HG03135 (cell line): ENCODE measurements around the gene EME1.

ENCODE experiments used
- ATAC-seq: cut with Tn5 transposase; IDR thresholded peaks from one replicate; pipeline ENCODE4 v1.9.1; 2021; ENCODE audit warnings: mild to moderate bottlenecking, moderate library complexity; ENCODE audit not compliant: unreplicated experiment

The EME1 gene

DNA sequence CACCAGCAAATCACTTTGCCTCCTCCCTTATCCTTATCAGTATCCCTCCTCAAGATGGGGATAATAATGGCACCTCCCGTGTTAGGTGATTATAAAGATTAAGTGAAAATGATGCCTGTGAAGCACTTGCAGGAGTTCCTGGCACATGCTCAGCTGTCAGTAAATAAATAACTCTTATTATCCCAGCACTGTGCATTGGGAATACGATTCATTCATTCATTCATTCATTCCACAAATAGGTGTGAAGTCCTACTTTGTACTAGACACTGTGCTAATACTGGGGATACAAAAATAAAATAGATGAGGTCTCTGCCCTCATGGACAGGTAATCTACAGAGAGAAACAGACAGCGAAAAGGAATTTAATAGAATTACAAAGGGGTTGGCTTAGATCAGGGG is 25.1 kb upstream of the EME1 start:
- ATAC-seq: no peak

DNA sequence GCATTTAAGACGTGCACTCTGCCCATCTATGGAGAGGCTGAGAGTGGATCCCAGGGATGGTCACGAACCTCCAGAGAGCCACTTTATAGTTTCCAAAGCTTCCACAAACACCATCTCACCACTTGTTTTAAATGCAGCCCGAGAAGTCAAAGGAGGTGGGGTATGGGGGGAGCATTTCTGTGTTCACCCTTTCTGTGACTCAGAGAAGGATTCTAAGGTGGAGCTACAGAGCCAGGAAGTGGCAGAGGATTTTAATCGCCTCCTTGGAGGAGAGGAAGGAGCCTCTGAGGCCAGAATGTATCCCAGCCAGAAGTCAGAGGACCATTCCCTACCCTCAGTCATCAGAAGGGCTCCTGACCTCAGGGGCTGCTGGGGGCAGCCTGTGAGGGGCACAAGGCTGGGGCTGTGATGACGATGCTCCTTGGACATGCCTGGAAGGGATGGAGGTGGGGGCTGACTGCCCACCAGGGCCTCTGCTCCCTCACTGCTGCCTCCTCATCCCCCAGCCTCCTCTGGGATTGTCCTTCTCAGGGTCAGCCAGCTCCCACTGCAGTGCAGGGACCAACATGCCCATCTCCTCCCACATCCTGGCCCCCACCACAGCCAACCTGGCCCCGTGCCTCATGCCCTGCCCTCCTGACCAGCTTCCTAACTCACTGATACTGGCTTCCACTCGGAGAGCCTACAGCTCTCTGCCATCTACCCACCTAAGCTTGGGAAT is 24.3 kb upstream of the EME1 start:
- no peak for ATAC-seq

DNA sequence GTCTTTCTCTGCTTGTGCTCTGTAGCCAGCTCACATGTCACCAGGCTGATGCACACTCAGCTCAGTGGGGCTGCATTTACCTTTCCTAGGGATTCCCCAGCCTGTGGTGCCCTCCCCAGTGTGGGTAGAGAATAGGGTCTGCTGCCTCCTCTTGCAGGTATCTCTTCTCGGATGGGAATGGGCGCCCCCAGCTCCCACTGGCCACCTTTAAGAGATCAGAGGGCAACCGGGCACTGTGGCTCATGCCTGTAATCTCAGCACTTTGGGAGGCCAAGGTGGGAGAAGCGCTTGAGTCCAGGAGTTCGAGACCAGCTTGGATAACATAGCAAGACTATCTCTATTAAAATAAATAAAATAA is 23.8 kb upstream of the EME1 start:
- no peak for ATAC-seq

DNA sequence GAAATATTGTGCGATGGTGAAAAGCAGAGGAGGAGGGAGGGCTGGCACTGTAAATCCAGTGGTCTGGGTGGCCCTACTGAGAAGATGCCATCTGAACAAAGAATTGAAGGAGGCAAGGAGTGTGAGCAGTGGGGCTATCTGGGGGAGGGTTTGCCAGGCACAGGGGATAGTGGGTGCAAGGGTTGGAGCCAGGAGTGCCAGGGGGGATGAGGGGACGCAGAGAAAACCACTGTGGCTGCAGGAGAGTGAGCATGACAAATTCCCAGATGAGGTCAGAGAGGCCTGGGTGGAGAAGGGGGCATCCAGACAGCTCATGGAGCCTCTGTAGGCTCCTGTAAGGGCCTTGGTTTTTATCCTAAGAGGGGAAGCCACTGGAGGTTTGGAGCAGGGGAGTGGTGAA is 22.3 kb upstream of the EME1 start:
- no peak for ATAC-seq

DNA sequence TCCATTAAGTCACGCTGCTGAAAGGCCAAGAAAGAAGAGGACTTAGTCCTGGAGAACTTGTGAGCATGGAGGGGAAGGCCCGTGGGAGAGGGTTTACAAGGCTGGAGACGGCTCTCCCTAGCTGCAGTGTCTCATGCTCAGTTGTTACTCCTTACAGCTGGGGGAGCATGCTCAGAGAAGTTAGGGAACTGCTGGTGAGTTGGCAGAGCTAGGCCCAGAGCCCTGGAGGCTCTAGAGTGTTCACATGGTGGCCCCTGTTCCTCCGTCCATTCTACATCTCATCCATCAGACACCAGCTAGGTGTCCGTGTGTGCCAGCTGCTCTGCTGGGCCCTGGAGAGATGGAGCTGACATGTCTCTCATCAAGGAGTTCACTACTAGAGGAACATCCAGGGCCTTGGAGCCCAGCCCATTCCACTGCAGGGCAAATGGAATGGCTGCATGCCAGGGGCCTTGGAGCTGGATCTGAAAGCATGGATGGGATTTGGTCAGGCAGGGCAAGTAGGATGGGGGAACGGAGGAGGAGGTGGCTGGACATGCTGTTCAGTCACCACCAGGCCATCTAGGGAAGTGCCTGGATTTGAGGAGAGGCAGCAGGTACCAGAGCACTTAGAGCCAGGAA is 20.8 kb upstream of the EME1 start:
- no peak for ATAC-seq

DNA sequence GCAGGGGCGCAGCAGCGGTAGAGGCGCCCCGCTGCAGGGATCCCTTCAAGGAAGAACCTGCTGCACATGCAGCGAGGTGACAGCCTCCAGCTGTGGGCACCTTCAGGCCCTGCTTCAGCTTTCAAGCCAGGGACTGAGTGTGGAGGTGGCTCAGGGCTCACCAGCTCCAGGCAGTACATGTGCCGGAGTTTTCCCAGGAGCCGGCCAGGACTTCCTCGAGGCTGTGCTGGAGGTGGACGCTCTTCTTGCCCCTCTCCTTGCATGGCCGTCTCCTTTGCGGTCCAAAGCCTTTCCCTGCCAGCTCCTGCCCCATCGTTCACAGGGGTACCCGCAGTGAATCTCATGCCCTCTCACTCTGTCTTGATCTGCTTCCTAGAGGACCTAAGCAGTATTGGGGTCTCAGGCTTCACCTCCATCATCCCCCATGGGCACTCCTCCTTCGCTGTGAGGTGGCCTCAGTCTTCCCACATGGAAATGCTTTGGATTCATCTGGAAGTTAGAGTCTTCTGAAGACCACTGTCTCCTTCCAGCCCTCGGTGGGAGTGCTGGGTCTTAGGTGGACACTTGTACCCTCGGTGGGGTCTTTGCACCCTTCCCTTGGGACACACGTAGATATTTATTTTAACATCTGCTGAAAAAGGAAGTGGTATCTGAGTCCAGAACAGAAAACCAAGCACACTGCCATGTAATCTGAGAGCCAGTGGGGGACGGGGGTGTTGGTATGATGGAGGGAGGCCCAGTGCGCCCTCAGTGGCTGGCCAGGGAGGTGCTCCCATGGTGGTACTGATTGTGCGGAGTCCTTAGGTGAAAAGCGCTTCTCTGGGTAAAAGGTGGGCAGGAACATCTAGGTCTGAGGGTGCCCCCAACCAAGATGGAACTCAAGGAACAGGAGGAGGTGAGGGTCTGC is 20.1 kb upstream of the EME1 start:
- ATAC-seq: no peak

DNA sequence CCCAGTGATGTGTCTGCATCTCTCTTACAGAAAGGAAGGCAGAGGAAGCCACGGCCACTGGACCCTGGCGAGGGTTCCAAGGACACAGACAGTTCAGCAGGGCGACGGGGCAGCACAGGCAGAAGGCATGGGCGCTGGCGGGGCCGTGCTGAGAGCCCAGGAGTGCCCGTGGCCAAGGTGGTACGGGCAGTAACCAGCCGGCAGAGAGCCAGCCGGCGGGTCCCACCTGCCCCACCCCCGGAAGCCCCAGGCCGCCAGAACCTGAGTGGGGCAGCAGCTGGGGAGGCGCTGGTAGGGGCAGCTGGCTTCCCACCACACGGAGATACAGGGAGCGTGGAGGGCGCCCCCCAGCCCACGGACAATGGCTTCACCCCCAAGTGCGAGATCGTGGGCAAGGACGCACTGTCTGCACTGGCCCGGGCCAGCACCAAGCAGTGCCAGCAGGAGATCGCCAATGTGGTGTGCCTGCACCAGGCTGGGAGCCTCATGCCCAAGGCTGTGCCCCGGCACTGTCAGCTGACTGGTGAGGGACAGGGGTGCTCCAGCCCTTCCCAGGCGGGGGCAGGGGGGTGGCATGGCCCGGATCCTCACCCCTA is 19.3 kb upstream of the EME1 start:
- ATAC-seq: no peak

DNA sequence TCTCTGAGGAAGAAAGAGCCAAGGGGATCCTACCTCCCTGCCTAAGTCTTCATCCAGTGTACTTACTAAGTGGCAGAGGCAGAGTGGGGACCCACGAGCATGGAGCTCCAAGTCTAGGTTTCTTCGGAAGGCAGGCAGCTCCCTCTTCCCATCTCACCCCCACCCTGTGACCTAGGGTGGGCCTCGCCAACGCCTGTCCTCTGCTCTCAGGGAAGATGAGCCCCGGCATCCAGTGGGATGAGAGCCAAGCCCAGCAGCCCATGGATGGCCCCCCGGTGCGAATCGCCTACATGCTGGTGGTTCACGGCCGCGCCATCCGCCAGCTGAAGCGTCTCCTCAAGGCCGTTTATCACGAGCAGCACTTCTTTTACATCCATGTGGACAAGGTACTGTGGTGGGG is 18.8 kb upstream of the EME1 start:
- ATAC-seq: no peak

DNA sequence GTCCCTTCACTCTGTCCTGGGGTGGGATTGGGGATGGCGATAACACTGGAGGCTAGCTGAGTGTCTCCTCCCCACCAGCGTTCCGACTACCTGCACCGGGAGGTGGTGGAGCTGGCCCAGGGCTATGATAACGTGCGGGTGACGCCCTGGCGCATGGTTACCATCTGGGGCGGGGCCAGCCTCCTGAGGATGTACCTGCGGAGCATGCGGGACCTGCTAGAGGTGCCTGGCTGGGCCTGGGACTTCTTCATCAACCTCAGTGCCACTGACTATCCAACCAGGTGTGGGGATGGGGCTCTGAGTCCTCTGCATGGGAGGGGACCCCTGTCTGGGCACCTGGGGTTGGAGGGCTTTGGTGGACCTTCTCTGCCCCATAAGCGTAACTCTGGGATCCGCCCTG is 18.3 kb upstream of the EME1 start:
- no peak for ATAC-seq

DNA sequence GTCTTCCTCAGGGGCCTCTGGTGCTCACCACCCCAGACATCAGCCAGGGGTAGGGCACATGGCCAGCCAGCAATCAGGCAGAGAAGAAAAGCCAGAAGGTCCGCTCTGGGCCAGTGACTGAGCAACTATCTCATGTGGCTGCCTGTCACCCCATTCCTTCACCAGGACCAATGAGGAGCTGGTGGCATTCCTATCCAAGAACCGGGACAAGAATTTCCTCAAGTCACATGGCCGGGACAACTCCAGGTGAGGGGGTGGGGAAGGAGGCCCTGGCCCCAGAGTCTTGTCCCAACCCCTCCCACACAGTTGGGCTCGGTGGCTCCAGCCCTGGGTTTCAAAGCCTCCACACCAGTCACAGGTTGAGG is 17.7 kb upstream of the EME1 start:
- ATAC-seq: no peak

DNA sequence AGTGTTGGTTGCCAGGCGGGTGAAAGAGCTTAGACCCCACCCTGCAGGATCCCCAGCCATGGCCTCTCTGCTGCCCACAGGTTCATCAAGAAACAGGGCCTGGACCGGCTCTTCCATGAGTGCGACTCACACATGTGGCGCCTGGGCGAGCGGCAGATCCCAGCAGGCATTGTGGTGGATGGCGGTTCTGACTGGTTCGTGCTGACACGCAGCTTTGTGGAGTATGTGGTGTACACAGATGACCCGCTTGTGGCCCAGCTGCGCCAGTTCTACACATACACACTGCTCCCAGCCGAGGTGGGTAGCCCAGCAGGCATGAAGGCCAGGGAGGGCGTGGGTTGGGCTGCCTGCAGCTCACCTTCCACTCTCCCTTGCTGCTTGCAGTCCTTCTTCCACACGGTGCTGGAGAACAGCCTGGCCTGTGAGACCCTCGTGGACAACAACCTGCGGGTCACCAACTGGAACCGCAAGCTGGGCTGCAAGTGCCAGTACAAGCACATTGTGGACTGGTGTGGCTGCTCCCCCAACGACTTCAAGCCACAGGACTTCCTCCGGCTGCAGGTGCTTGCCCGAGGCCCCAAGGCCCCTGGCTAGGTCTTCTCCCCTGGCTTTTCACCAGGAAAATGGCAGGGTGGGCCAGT is 17.2 kb upstream of the EME1 start:
- no peak for ATAC-seq

DNA sequence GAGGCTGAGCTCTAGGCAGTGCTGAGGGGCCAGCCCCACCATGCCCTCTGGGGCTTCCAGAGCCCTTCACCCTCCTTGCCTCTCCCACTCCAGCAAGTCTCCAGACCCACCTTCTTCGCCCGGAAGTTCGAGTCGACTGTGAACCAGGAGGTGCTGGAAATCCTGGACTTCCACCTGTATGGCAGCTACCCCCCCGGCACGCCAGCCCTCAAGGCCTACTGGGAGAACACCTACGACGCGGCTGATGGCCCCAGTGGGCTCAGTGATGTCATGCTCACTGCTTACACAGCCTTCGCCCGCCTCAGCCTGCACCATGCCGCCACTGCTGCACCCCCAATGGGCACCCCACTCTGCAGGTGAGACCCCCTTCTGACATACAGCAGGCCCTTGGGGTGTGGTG is 16.6 kb upstream of the EME1 start:
- no peak for ATAC-seq

DNA sequence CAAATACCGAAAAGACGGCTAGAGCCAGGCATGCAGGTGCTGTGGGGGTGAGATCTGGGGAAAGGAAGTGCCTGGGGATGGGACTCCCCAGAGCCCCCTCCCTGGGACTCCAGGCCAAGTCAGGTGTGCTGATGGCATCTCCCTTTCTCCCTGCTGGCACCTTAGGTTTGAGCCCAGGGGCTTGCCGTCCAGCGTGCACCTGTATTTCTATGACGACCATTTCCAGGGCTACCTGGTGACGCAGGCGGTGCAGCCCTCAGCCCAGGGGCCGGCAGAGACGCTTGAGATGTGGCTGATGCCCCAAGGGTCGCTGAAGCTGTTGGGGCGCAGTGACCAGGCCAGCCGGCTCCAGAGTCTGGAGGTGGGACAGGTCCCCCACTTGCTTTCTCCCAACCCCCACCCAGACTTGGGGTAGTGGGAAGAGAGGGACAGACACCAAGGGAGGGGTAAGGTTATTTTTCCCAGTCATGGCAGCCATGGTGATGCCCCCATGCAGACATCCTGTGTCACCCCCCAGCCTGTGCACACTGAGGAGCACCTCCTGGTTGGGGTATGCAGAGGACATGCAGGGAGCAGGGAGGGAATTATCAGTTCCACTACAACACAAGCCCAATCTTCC is 16.0 kb upstream of the EME1 start:
- no peak for ATAC-seq

DNA sequence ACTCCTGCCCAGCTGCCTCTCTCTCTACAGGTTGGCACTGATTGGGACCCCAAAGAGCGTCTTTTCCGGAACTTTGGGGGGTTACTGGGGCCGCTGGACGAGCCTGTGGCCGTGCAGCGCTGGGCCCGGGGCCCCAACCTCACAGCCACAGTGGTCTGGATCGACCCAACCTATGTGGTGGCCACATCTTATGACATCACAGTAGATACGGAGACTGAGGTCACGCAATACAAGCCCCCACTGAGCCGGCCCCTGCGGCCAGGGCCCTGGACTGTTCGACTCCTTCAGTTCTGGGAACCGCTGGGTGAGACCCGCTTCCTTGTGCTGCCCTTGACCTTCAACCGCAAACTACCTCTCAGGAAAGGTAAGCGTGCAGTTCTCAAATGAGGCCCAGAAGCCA is 14.9 kb upstream of the EME1 start:
- no peak for ATAC-seq

DNA sequence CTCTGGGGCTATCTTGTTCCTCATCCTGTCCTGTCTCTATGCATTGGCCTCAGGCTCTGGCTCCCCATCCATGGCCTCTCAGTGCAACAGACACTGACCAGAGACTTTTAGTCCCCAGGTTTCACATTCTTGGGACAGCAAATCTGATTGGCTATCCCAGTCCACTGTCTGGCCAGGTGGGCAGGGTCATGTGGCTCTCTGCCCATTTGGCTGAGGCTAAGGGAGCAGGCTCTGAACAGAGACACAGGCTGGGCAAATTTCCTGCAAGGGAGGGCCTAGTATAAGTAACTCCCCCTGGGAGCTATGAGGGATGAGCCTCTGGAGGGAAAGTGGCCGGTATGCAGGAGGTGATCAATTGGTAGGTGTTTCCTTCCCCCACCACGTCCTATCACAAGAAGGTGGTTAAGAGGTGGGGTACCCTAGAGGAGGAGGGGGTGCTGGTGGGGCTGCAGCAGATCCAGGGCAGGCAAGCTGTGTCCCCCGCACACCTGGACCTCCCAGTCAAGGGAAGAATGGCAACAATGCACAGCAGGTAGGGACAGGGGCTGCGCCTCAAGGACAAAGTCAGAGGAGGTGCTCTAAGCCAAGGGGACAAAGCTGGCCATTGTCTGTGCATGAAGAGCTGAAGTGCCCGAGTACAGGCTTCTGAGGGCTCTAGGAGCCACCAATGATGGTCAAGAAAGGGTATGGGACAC is 13.9 kb upstream of the EME1 start:
- ATAC-seq: no peak

DNA sequence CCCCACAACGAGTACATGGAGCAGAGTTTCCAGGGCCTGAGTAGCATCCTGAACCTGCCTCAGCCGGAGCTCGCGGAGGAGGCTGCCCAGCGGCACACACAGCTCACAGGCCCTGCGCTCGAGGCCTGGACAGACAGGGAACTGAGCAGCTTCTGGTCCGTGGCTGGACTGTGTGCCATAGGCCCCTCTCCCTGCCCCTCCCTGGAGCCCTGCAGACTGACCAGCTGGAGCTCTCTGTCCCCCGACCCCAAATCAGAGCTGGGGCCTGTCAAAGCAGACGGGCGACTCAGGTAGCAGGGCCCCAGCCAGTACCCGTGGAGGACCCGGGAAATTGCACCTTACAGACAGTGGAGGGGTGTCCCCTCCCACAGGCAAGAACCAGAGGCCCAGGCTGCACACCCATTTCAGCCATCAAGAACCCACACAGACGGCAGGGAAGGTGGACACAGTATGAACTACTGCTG is 13.0 kb upstream of the EME1 start:
- ATAC-seq: no peak

DNA sequence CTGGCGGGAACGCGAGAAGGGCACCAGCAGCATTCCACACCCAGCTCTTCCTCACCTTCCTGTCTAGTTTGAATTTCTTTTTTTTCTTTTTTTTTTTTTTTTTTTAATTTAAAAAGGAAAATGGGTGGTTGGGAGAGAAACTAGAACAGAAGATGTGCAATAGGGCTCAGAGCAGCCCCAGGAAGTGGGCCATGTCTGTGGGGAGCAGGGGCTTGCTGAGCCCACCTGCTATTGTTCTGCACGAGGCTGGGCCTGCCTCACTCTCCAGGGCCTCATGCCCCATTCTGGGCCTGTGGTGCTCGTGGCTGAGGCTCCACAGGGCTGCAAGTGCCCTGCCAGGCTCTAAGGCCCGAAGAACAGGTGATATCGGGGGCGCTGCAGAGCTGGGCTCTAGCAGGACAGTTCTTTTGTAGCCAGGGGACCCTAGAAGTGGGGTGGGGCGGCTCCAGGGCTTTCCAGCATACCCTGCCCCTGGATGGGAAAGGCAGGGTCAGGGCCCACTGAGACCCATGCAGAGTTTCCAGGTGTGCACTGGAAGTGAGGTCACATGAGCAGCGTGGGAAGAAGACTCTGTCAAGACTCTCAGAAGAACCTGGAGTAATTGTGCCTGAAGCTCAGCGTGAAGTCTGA is 12.4 kb upstream of the EME1 start:
- ATAC-seq: no peak

DNA sequence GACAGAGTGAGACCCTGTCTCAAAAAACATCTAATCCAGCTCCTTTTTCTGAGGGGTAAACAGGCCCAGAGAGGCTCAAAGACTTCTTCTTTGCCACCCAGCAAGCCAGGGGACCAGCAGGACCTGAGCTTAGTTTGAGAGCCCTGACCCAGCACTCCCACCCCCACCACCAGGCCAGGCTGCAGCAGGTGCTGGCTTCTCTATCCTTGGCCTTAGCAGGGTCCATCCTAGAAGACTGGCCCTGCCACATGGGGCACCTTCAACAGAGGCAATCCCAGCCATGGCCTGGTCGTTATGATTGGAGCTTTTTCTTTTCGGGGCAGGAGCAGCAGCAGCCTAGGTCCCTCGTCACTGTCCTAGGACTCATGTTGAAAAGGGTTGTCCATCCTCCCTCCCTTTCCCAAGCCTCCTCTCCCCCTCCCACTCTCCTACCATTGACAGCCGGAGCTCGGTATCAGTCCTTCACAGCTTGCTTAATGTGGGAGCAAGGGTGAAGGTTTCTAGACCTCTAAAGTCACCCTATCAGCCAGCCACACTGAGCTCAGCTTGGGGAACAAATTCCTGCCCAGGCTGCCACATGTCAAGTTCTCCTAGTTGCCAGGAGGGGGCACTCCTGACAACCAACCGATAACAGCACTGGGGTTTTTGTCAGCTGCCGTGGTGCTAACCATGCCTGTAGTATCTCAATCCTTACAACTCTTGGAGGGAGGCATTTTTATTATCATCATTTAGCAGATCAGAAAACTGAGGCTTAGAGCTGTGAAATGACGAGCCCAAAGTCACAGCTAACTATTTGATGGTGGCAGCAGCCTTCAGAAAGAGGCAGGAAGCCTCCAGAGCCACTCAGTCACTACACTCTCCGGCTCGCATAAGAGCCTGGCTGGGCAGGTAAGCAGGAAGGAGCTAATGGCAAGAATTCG is 11.2 kb upstream of the EME1 start:
- no peak for ATAC-seq

DNA sequence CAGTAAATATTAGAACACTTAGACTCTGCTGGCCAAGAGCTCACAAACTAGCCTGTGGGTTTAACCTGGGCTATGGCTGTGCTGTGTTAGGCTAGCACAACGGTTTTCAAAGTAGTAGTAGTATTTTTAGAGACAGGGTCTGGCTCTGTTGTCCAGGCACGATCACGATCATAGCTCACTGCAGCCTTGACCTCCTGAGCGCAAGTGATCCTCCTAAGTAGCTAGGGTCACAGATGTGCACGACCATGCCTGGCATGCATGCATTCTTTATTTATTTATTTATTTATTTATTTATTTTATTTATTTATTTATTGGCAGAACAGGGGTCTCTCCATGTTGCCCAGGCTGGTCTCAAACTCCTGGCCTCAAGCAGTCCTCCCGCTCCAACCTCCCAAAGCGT is 10.4 kb upstream of the EME1 start:
- ATAC-seq: no peak
